ENCODE data around the gene DAPK1. TPM values are rescaled to one million over a fixed set of nuclear protein-coding genes. Genes with fewer than 3 reads are reported as not detected.

DAPK1 gene
- polyA plus RNA-seq, 1 donor from 2014 or later = 45.0 TPM

DNA sequence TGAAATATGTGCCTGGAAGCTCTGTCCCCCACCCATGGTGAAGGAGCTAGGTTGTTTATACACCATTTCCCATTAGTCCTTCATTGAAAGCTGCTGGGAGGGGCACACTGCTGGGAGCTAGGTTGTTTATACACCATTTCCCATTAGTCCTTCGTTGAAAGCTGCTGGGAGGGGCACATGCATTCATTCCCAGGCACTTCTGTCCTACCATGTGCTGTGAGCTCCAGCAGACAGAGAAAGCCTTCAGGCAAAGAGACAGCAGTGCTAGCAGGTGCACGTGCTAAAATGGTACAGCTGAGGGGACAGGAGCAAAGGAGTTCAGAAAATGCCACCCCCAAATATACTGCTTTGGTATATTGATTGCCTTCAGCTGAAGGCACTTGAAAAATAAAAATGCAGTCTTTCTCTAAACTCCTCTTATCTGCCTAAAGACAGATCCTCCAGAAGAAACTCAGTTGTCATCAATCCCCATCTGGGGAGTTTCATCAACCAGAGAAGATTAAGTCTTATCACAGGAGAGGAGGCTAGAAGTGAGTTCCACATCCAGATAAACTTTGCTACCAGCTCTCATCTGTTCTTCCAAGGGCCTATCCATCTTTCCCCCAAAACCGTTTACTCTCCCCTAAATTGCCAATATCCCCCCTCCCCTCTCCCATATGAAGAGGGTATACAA, 27.7 kb upstream of the DAPK1 start:
- Histone ChIP-seq H2AFZ (ENCODE audit: low read depth, low read length) (no peak overlapping the region), H3K27ac (ENCODE audit: low read length) (no peak overlapping the region), H3K36me3 (ENCODE audit: insufficient read depth, low read length) (no peaks in the 10 kb centered on the region), H3K9me2 (ENCODE audit: insufficient read depth, low read length) (no peaks in the 10 kb centered on the region), H3K79me2 (replicated peaks; ENCODE audit: insufficient read depth, low read length) (no peaks in the 10 kb centered on the region), H3F3A (ENCODE audit: insufficient read depth, low read length, poor library complexity, severe bottlenecking) (no peaks in the 10 kb centered on the region), H3K4me3 (ENCODE audit: low read length) (no peak overlapping the region), H3K4me2 (ENCODE audit: low read length) (no peak overlapping the region), H4K20me1 (ENCODE audit: insufficient read depth) (no peaks in the 10 kb centered on the region), H3K9ac (ENCODE audit: low read length) (no peak overlapping the region), H3K9me3 (ENCODE audit: low read length) (no peaks in the 10 kb centered on the region), H3K27me3 (ENCODE audit: insufficient read depth, low read depth, low read length) (no peaks in the 10 kb centered on the region)
- TF ChIP-seq EP300 (conservative IDR thresholded peaks at IDR 0.05; ENCODE audit: poor library complexity, severe bottlenecking) (no peak), RAD21 (conservative IDR thresholded peaks at IDR 0.05) (no peak), TAF1 (IDR thresholded peaks at IDR 0.05; ENCODE audit: low read depth) (no peak), SMC3 (conservative IDR thresholded peaks at IDR 0.05; ENCODE audit: poor library complexity) (no peak), EZH2 (IDR thresholded peaks at IDR 0.05; ENCODE audit: borderline replicate concordance, insufficient read depth, low read length, poor library complexity, severe bottlenecking) (no peak), POLR2AphosphoS5 (IDR thresholded peaks at IDR 0.05) (no peak), MXI1 (conservative IDR thresholded peaks at IDR 0.05; ENCODE audit: poor library complexity, severe bottlenecking) (no peak)
- TF ChIP-seq, protein P1, sequence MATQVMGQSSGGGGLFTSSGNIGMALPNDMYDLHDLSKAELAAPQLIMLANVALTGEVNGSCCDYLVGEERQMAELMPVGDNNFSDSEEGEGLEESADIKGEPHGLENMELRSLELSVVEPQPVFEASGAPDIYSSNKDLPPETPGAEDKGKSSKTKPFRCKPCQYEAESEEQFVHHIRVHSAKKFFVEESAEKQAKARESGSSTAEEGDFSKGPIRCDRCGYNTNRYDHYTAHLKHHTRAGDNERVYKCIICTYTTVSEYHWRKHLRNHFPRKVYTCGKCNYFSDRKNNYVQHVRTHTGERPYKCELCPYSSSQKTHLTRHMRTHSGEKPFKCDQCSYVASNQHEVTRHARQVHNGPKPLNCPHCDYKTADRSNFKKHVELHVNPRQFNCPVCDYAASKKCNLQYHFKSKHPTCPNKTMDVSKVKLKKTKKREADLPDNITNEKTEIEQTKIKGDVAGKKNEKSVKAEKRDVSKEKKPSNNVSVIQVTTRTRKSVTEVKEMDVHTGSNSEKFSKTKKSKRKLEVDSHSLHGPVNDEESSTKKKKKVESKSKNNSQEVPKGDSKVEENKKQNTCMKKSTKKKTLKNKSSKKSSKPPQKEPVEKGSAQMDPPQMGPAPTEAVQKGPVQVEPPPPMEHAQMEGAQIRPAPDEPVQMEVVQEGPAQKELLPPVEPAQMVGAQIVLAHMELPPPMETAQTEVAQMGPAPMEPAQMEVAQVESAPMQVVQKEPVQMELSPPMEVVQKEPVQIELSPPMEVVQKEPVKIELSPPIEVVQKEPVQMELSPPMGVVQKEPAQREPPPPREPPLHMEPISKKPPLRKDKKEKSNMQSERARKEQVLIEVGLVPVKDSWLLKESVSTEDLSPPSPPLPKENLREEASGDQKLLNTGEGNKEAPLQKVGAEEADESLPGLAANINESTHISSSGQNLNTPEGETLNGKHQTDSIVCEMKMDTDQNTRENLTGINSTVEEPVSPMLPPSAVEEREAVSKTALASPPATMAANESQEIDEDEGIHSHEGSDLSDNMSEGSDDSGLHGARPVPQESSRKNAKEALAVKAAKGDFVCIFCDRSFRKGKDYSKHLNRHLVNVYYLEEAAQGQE (IDR thresholded peaks at IDR 0.05; ENCODE audit: borderline replicate concordance) = no peak
- TF ChIP-seq, protein P2, sequence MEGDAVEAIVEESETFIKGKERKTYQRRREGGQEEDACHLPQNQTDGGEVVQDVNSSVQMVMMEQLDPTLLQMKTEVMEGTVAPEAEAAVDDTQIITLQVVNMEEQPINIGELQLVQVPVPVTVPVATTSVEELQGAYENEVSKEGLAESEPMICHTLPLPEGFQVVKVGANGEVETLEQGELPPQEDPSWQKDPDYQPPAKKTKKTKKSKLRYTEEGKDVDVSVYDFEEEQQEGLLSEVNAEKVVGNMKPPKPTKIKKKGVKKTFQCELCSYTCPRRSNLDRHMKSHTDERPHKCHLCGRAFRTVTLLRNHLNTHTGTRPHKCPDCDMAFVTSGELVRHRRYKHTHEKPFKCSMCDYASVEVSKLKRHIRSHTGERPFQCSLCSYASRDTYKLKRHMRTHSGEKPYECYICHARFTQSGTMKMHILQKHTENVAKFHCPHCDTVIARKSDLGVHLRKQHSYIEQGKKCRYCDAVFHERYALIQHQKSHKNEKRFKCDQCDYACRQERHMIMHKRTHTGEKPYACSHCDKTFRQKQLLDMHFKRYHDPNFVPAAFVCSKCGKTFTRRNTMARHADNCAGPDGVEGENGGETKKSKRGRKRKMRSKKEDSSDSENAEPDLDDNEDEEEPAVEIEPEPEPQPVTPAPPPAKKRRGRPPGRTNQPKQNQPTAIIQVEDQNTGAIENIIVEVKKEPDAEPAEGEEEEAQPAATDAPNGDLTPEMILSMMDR (IDR thresholded peaks at IDR 0.05; ENCODE audit: poor library complexity, severe bottlenecking) = no peak

DNA sequence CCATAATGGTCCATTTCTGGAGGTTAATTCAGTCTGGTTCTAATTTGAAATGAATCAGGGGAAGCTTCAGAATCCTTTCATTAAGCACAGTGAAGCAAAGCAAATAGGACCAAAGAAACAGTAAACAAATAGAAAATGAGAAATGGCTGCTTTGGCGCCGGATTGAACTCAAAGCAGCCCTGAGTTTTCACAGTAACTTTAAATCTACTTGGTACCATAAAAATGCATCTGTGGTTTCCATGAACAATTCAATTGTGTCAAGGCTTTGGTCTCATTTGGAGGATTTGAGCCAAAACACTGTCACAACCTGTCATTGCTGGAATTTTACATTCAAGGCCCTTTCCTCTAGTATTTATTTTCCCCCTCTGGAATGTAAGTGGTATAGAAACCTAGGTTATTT, 25.9 kb upstream of the DAPK1 start:
- Histone ChIP-seq H3K27me3 (ENCODE audit: insufficient read depth, low read depth, low read length) (no peaks in the 10 kb centered on the region), H2AFZ (ENCODE audit: low read depth, low read length) (no peak overlapping the region), H3F3A (ENCODE audit: insufficient read depth, low read length, poor library complexity, severe bottlenecking) (no peaks in the 10 kb centered on the region), H3K9me3 (ENCODE audit: low read length) (no peaks in the 10 kb centered on the region), H3K36me3 (ENCODE audit: insufficient read depth, low read length) (no peaks in the 10 kb centered on the region), H3K79me2 (replicated peaks; ENCODE audit: insufficient read depth, low read length) (no peaks in the 10 kb centered on the region), H3K9me2 (ENCODE audit: insufficient read depth, low read length) (no peaks in the 10 kb centered on the region), H3K4me3 (ENCODE audit: low read length) (no peak overlapping the region), H3K9ac (ENCODE audit: low read length) (no peak overlapping the region), H3K4me2 (ENCODE audit: low read length) (no peak overlapping the region), H3K27ac (ENCODE audit: low read length) (no peak overlapping the region), H4K20me1 (ENCODE audit: insufficient read depth) (no peaks in the 10 kb centered on the region)
- TF ChIP-seq EZH2 (IDR thresholded peaks at IDR 0.05; ENCODE audit: borderline replicate concordance, insufficient read depth, low read length, poor library complexity, severe bottlenecking) = no peak
- no peak for TF ChIP-seq SMC3 (conservative IDR thresholded peaks at IDR 0.05; ENCODE audit: poor library complexity)
- TF ChIP-seq EP300 (conservative IDR thresholded peaks at IDR 0.05; ENCODE audit: poor library complexity, severe bottlenecking) = no peak
